Measurements from ENCODE around the gene KCNIP4. TPM values are rescaled to one million over a fixed set of nuclear protein-coding genes. Genes with fewer than 3 reads are reported as not detected.
A peak's percentile ranks its signal among the peaks of the same experiment; 100 is the strongest.

Gene KCNIP4
- total RNA-seq, 1 donor from 2014 or later: not detected

- DNase-seq (ENCODE audit: low read depth in 2 of 2): no peak
These were observed 856.0 kb downstream of the KCNIP4 start for GRCh38 chr4:21092531-21092930.

- no peak for DNase-seq (ENCODE audit: low read depth in 2 of 2)
These were observed 858.4 kb downstream of the KCNIP4 start for GRCh38 chr4:21090094-21090666.

GRCh38 chr4:21083413-21083812 is 865.2 kb downstream of the KCNIP4 start:
- DNase-seq (ENCODE audit: low read depth in 2 of 2): no peak

GRCh38 chr4:21077967-21078366 is 870.6 kb downstream of the KCNIP4 start:
- DNase-seq (ENCODE audit: low read depth in 2 of 2): no peak

GRCh38 chr4:21067351-21067750 is 881.2 kb downstream of the KCNIP4 start:
- no peak for DNase-seq (ENCODE audit: low read depth in 2 of 2)

GRCh38 chr4:21061902-21062301 is 886.7 kb downstream of the KCNIP4 start:
- DNase-seq (ENCODE audit: low read depth in 2 of 2): no peak

- no peak for DNase-seq (ENCODE audit: low read depth in 2 of 2)
These were observed 902.4 kb downstream of the KCNIP4 start for GRCh38 chr4:21046141-21046540.

- no peak for DNase-seq (ENCODE audit: low read depth in 2 of 2)
These were observed 903.5 kb downstream of the KCNIP4 start for GRCh38 chr4:21045119-21045518.

- DNase-seq (ENCODE audit: low read depth in 2 of 2): no peak
These were observed 906.9 kb downstream of the KCNIP4 start for GRCh38 chr4:21041708-21042107.

GRCh38 chr4:21034728-21035127 is 913.8 kb downstream of the KCNIP4 start:
- no peak for DNase-seq (ENCODE audit: low read depth in 2 of 2)

- peak in 1 of 2 donors; percentile 1 for DNase-seq (ENCODE audit: low read depth in 2 of 2)
These were observed 916.4 kb downstream of the KCNIP4 start for GRCh38 chr4:21032089-21032645.

- no peak for DNase-seq (ENCODE audit: low read depth in 2 of 2)
These were observed 929.8 kb downstream of the KCNIP4 start for GRCh38 chr4:21018817-21019216.

- DNase-seq (ENCODE audit: low read depth in 2 of 2): peak in 1 of 2 donors; percentile 24
These were observed 935.1 kb downstream of the KCNIP4 start for GRCh38 chr4:21013501-21013900.

- DNase-seq (ENCODE audit: low read depth in 2 of 2): peak in 1 of 2 donors; percentile 71
These were observed 935.7 kb downstream of the KCNIP4 start for GRCh38 chr4:21012851-21013331.

GRCh38 chr4:21011106-21011505 is 937.5 kb downstream of the KCNIP4 start:
- peak in 1 of 2 donors; percentile 76 for DNase-seq (ENCODE audit: low read depth in 2 of 2)

GRCh38 chr4:21009956-21010355 is 938.6 kb downstream of the KCNIP4 start:
- DNase-seq (ENCODE audit: low read depth in 2 of 2): no peak

- DNase-seq (ENCODE audit: low read depth in 2 of 2): no peak
These were observed 942.9 kb downstream of the KCNIP4 start for GRCh38 chr4:21005647-21006046.

GRCh38 chr4:21002976-21003375 is 945.6 kb downstream of the KCNIP4 start:
- peak in 1 of 2 donors; percentile 3 for DNase-seq (ENCODE audit: low read depth in 2 of 2)

GRCh38 chr4:21002286-21002685 is 946.3 kb downstream of the KCNIP4 start:
- no peak for DNase-seq (ENCODE audit: low read depth in 2 of 2)

GRCh38 chr4:21001490-21001889 is 947.1 kb downstream of the KCNIP4 start:
- DNase-seq (ENCODE audit: low read depth in 2 of 2): no peak

- no peak for DNase-seq (ENCODE audit: low read depth in 2 of 2)
These were observed 950.7 kb downstream of the KCNIP4 start for GRCh38 chr4:20997886-20998285.

GRCh38 chr4:20995610-20996009 is 953.0 kb downstream of the KCNIP4 start:
- DNase-seq (ENCODE audit: low read depth in 2 of 2): no peak

GRCh38 chr4:20995015-20995414 is 953.6 kb downstream of the KCNIP4 start:
- no peak for DNase-seq (ENCODE audit: low read depth in 2 of 2)
